SK-MEL-5 (cell line): ENCODE measurements around the gene KARS1. TPM values are rescaled to one million over a fixed set of nuclear protein-coding genes. Genes with fewer than 3 reads are reported as not detected.
A peak's percentile ranks its signal among the peaks of the same experiment; 100 is the strongest.

Experiments used
- DNase-seq: peaks from one replicate; pipeline ENCODE4 v3.0.0-alpha.2; 2016; ENCODE audit warnings: low read depth, low spot score
- in situ Hi-C: cut with HindIII; loops from 2 replicates; pipeline ENCODE4 v1.10.0; 2016; ENCODE audit warnings: low sequenced_read_pairs, high pct_unique_total_duplicates, low pct_unique_long_range_greater_than_20kb
- polyA plus RNA-seq, 2 experiments: library from polyadenylated mRNA; depleted of rRNA; stranded (reverse); fragments of >200 nt; gene quantifications; 2 replicates each; pipeline ENCODE4 v1.2.3, GENCODE V29; 2015
- total RNA-seq: library from RNA; depleted of rRNA; stranded (reverse); fragments of >200 nt; shearing (Covaris generic); gene quantifications from 2 replicates; pipeline ENCODE4 v1.2.3, GENCODE V29; 2014; rRNA removed

The KARS1 gene
- 230 and 243 TPM in 2 replicates for total RNA-seq
- 152 and 155 TPM in 2 replicates for polyA plus RNA-seq (2015; cell fraction: cytosol; rRNA removed)
- 45.3 and 62.1 TPM in 2 replicates for polyA plus RNA-seq (2015; cell fraction: nucleus; rRNA removed)

- in situ Hi-C loops: no loop called here
- DNase-seq: peak; percentile 92
These were observed at the start of gene KARS1, which contains the start of gene TERF2IP for GRCh38 chr16:75647492-75648264. KARS1 (minus strand) TSS chr16:75647665; CDS start chr16:75647639, 26 bp downstream. TERF2IP (plus strand) TSS chr16:75647773; CDS start chr16:75647883, 110 bp downstream.

GRCh38 chr16:75695708-75696107 lies 48.2 kb upstream of the KARS1 start:
- peak; percentile 22 for DNase-seq
- in situ Hi-C loops: no loop called here

DNA sequence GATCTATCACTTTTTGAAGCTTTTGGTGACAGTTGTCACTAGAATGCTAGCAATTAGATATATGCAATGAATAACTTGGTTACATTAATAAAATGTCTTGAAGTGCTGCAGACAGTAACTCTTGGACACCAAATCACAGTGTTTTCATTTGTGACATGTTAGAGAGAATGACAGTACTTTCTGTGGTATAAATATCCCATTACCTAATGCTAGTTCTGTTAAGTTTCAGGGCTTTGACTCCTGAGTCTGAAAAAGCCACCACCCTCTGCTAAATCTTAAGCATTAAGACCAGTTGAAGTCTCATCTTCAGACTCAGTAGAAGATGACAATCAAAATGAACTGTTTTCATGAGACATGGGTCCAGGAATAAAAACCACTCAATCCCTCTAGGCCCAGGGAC lies 39.9 kb upstream of the KARS1 start:
- in situ Hi-C loops: no loop called here
- no peak for DNase-seq

- in situ Hi-C loops: no loop called here
- DNase-seq: no peak
These were observed 34.8 kb upstream of the KARS1 start for GRCh38 chr16:75682308-75682707.

DNA sequence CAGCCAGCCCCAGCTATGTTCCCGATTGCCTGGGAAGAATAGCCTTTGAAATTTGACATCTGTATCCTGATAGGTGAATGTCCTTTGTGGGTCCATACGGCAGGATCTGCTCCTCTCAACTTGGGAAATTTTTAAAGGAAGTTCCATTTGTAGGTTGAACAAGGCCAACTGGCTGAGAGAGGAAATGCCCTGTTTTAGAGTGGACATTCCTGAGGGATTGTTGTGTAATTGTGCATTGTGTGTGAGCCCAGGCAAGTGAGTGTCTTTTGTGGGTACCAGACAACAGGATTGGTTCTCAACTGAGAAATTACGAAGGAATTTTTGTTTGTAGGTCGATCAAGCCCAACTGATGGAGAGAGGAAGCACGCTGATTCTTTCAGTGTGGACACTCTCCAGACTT lies 31.9 kb upstream of the KARS1 start:
- no peak for DNase-seq
- in situ Hi-C loops: no loop called here

DNA sequence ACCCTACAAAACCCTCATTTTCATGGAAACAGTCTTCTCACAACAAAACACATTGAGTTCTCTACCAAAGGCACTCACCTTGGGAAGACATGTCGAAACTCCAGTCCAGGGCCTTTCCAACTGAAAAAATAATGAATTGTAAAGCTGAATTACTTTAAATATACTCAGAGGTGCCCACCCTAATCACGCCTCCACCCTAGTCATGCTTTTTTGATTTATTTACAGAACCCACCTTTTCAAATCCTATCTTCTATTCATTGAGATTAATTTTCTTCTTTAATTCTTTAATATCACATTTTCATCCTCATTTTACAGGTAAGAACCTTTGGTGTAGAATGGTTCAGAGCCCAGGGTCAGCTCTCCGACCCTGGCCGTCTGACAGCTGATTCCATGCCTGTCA lies 29.4 kb upstream of the KARS1 start, which contains the start of gene CPHXL2:
TSS of gene CPHXL2 (minus strand) at position 101 of the 400 bp plus-strand sequence. CDS start at position 91, 10 bp downstream.
- no peak for DNase-seq
- in situ Hi-C loops: no loop called here

- in situ Hi-C loops: no loop called here
- DNase-seq: no peak
These were observed 20.0 kb upstream of the KARS1 start for GRCh38 chr16:75667503-75667902.

DNA sequence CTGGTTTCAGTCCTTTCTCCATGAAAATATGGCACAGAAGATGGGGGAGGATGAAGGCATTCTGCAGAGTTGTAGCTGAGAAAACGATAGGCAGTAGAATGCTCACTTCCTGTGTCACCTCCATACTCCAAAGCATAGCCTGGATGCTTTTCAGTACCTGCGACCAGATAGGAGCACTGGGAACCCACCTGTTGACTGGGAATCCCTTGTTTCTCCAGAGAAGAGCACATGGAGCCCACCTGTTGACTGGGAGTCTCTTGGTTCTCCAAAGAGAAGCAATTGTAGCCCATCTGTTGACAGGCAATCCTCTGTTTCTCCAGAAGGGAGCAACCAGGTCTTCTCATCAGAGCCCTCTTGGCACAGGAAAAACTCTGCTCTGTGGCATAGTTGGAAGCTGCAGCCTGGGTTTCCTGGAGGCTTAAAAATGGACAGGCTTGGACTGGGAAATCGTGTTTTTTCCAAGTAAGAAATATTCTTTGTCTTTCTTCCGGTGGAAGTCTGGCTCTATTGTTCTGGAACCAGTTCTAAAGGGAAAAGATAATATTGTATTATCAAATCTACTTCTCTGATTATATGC lies 13.3 kb upstream of the KARS1 start:
- in situ Hi-C loops: no loop called here

DNA sequence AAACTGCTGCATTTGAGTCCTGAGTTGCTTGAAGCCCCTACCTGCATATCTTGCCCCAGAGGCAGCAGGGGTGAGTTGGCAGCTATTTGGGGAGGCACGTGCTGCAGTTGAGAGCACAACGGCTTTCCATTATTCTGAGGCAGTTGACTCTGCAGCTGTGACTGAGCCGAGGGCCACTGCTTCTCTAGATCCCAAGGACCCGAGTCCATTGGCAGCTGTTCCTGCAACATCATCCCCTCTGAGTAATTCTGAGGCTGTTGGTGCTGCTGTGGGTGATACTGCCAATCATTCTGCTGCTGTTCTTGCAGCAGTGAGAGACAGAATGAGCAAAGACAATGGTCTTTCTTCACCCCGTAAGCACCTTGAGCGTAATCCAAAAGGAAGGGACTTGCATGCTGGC lies 12.9 kb upstream of the KARS1 start:
- DNase-seq: no peak
- in situ Hi-C loops: no loop called here

More for the DNA sequence above, 13.3 kb upstream of the KARS1 start:
- DNase-seq: peak; percentile 8

GRCh38 chr16:75658175-75658574 lies 10.7 kb upstream of the KARS1 start:
- in situ Hi-C loops: no loop called here
- no peak for DNase-seq

GRCh38 chr16:75653922-75654321 lies 6.5 kb upstream of the KARS1 start:
- no peak for DNase-seq
- in situ Hi-C loops: no loop called here

- peak; percentile 69 for DNase-seq
- in situ Hi-C loops: no loop called here
These were observed 1.0 kb upstream of the KARS1 start for GRCh38 chr16:75648265-75649076.

DNA sequence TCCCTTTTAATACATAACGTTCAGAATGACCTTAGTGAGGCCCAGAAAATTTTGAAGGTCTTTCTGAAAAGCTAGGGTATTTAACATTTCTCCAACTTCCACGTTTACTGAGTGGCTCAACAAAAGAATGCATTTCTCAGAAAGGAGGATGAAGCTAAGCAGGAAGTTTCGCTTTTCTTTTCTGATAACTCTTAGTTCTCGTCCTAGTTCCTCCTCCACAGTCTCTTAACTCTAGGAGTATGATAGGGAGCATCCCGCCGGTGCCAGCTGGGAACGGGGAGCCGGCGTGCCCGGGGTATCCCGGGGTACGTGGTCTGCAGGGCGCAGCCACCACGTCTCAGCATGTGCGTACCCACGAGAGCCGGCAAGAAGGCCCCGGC lies 363 bp downstream of the KARS1 start:
- in situ Hi-C loops: no loop called here
- DNase-seq: no peak

DNA sequence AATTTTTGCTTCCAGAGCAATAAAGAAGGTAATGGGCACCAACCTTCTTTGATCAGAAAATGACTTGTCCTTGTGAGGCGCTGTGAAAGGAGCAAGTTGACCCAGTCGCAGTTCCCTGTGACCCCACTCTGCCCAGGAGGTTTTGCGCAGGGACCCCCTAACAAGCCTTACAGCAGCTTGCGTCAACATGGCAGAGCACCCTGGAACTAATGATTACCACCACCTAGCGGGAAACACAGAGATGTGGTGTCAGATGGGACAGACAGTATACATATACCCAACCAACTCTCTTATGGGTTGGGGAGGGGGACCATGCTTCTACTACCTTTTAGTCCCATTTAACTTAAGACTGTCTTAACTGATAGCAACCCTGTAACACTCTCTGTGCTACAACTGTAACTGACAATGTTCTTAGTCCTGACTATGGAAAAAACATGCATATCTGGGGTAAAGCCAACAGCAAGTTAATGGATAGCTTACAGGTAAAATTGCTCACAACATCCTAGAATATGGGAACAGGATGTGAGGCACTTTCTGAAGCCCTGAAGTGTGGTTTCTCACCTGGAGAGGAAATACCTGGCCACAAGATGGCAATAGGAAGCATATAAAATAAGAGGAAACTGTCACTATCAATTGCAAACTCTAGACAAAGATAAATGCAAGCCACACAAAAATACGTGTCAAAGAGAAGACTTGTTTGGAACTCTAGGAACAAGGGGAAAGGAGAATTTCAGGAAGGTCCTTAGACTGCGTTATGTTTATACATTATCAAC lies 3.0 kb downstream of the KARS1 start:
- in situ Hi-C loops: no loop called here
- DNase-seq: no peak

DNA sequence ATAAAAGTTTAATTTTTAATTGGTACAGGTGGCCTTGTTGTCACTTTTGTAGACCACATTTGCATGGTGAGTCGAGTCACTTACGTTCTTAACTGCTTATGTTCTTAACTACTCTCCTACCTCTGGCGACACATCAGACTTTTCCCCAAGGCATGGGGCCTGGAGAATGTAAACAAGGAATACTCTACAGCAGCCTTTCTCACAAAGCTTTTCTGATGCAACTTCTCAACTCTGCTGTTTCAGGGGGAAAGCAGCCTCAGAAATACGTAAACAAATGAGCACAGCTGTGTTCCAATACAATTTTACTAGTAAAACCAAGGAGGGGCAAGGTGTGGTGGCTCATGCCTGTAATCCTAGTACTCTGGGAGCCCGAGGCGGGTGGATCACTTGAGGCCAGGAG lies 6.9 kb downstream of the KARS1 start:
- in situ Hi-C loops: no loop called here
- DNase-seq: no peak

DNA sequence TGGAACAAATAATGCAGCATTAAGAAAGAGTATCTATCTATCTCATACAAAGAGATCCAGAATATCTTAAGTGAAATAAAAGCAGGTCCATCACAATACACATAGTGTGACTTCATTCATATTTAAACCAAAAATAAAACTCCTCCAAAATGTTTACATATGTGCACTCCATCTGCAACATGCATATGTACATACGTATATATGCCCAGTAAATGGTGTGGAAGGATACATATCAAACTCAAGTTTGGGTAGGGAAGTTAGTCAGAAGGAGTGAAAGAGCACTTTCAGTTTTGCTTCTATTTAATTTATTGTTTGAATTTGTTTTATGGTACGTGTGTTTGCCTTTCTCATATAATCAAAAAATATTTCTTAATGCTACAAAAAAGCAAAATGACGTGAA lies 12.4 kb downstream of the KARS1 start:
- in situ Hi-C loops: no loop called here
- DNase-seq: no peak

- no peak for DNase-seq
- in situ Hi-C loops: no loop called here
These were observed 14.6 kb downstream of the KARS1 start for GRCh38 chr16:75632857-75633256.
